CD4-positive, alpha-beta T cell treated with Interleukin-1 beta for 1 hour (primary cell): ENCODE results near the gene NUP93.

Source experiments
- DNase-seq, 2 donors: peaks; one replicate each; pipeline ENCODE4 v3.0.0-alpha.2; 2020 to 2022

Gene NUP93

DNA sequence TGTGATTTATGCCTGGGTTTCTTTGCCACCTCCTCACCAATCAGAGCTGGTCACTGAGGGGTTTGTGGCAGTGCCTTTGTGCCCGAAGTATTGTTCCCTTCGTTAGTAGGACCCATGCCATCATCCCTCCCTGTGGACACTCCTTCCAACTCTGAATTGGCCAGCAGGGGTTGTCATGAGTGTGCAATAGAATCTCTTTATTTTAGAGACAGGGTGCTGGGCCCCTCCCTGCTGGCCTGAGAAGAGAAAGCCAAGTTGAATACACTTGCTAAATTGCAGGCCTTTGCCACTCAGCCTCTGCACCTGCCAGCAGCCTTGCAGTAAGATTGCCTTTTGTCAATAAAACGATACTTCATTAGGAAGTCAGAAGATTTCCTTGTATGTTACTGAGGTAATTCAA is 94.4 kb downstream of the NUP93 start:
- no peak for DNase-seq

DNA sequence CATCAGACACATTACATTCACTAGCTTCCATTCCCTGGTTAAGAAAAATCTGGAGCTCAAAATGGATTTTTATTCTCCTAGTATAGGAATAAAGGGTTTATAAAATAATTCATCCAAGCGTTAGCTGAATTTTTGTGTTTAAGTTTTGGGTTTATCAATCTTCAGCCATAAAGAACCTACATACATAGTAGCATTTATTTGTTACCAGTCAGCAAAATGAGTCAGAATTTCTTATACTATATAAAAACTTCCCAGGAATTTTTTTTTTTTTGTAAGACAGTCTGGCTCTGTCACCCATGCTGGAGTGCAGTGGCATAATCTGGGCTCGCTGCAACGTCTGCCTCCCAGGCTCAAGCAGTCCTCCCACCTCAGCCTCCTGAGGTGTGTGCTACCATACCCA is 94.9 kb downstream of the NUP93 start:
- no peak for DNase-seq

DNA sequence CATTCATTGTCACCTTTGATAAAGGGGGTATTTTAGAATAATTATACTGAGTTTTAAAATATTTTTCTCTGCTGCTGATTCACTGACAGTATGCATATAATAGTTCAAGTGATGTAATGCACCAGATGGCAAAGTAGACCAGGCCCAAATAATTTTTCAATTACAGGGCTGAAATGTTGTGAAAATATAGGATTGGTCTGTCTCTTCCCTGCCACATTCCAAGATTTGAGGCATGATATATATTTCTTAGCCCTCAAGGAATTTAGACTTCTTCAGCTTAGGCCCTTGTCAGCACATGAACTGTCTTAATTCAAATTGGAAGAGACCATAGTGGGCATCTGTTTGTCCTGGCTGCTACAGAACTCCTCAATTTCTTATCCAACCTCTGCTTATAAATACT is 95.9 kb downstream of the NUP93 start:
- DNase-seq, result no peak

GRCh38 chr16:56828647-56829046 is 98.7 kb downstream of the NUP93 start:
- no peak for DNase-seq

GRCh38 chr16:56830669-56831068 is 100.7 kb downstream of the NUP93 start:
- DNase-seq, result no peak

- no peak for DNase-seq
These were observed 102.8 kb downstream of the NUP93 start for GRCh38 chr16:56832768-56833167.

DNA sequence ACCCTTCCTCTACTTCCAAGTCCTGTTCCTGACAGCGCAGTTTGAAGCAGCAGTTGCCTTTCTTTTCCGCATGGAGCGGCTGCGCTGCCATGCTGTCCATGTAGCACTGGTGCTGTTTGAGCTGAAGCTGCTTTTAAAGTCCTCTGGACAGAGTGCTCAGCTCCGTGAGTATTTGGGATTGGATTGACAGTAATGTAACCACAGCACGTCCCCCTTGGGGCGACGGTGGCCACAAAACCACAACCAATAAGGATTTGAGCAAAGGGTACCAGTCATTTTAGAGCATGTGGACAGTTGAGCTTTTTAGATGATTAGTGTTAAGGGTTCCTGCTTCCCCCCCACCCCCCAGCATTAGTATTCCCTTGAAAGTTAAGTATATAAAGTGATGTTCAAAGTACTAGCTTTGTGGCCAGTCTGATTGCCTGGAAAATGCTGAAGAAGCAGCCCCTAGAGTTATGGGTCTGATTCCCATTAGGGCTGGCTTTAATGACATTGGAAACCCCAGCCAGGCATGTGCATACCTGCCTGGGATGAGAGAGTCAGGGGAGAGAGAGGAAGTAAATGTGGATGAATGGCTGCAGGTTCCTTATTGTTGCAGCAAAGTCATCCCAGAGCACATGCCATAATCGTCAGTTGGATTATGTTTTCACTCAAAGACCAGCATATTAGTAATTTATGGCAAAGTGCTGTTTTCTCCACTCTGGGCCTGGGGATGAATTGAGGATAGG is 103.5 kb downstream of the NUP93 start:
- no peak for DNase-seq

DNA sequence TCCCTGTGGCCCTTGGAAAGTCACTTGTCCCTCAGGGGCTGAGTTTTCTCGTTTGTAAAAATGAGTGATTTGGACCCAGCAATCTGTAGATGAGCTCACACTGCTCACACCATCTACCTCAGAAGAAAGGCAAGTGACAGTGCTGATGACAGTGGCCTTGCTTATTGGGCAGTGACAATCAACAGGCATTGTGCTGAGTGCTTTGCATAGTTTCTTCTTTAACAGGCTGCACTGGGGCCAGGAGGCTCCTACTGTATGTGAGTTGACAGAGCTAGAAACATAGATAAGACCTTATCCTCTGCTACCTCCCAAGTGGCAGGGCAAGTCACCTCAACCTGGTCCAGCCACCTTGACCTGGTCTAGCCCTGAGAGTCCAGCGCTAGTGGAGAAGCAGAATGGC is 105.4 kb downstream of the NUP93 start:
- DNase-seq, result no peak

DNA sequence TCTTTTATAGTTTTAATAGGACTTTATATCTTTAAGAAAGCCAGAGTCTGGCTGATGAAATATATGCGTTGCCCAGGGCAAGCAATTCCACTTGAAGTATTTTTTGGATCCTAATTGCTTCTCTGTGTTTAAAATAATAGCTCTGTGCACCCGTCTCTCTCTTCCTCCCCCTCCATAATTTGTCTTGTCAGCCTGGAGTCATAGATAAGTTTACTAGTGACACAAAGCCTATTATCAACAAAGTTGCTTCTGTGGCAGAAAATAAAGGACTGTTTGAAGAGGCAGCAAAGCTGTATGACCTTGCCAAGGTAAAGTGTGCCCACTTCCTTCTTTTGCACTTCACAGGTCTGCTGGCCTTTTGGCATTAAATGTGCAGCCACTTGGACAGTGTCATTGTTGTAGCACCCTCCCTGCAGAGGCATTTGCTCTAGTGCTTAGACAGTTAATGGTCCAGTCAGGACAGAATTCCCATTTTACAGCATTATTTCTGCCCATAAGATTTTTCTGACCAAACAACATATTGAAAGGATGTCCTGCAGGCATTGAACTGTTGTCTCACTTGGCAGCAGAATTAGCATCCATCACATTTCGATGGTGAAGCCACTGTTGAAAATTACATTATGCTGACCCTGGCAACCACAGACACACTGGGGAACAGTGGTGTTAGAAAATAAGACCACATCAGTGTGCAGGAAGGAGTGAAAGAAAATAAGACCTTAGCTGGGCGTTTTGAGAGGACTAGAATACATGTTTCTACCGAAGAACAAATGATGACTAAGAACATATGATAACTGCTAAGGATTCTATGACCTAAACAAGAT is 106.7 kb downstream of the NUP93 start:
- no peak for DNase-seq

DNA sequence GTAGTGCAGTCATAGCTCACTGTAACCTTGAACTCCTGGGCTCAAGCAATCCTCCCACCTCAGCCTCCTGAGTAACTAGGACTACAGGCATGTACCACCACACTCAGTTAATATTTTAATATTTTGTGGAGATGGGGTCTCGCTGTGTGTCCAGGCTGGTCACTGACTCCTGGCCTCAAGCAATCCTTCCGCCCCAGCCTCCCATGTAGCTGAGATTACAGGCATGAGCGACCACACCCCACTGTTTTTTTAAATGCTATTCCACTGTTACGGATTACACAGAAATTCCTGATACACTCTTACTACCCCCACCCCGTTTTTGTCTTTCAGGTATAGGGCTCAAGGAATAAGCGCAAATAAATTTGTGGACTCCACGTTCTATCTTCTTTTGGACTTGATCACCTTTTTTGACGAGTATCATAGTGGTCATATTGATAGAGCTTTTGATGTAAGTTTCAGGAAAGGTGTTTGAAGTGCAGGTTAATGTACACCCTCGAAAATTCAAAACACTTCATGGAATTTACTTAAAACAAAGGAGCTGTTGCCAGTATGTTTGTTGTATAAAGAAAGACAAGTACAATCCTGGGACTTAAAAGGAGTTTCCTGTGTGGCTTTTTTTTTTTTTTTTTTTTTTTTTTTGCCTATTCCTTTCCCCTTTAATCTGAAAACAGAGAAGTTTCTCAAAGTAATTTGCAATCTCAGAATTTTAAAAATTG is 108.9 kb downstream of the NUP93 start:
- DNase-seq, result no peak

DNA sequence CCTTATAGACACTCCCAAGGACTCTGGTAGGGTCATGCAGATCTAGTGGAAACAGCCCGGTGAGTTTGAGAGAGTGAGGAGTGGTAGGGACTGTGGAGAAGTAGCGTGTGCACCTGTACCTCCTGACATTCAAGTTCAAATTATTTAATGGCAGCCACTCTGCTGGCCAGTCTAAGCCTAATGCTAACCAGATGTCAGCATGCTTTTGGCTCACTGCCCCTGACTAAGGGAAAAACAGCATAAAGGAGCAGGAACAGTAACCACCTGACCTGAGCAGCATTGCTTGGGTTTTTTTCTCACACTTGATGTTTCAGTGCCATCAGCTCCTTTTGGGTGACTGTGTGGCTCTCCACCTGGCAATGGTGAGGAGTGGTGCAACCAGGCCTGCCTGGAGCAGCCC is 111.3 kb downstream of the NUP93 start:
- DNase-seq, result no peak

DNA sequence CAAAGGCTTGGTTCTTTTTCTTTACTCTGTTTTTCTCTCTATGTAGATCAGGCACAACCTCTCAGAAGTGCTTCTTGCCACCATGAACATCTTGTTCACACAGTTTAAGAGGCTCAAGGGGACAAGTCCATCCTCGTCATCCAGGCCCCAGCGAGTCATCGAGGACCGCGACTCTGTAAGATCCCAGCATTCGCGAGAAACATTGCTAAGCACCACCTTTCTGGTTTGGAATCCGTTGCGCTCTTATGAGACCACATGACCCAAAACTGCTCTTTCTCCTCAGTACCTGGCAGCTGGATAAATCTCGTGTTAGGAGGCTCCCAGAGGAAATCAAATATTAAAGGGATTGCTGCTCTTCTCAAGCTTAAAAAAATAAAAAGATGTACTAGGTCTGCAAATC is 111.7 kb downstream of the NUP93 start:
- no peak for DNase-seq

GRCh38 chr16:56842133-56842532 is 112.2 kb downstream of the NUP93 start:
- no peak for DNase-seq

GRCh38 chr16:56844056-56844455 is 114.1 kb downstream of the NUP93 start:
- no peak for DNase-seq

- DNase-seq, result no peak
These were observed 117.4 kb downstream of the NUP93 start for GRCh38 chr16:56847173-56847910.

GRCh38 chr16:56848029-56848936 is 118.4 kb downstream of the NUP93 start:
- no peak for DNase-seq

DNA sequence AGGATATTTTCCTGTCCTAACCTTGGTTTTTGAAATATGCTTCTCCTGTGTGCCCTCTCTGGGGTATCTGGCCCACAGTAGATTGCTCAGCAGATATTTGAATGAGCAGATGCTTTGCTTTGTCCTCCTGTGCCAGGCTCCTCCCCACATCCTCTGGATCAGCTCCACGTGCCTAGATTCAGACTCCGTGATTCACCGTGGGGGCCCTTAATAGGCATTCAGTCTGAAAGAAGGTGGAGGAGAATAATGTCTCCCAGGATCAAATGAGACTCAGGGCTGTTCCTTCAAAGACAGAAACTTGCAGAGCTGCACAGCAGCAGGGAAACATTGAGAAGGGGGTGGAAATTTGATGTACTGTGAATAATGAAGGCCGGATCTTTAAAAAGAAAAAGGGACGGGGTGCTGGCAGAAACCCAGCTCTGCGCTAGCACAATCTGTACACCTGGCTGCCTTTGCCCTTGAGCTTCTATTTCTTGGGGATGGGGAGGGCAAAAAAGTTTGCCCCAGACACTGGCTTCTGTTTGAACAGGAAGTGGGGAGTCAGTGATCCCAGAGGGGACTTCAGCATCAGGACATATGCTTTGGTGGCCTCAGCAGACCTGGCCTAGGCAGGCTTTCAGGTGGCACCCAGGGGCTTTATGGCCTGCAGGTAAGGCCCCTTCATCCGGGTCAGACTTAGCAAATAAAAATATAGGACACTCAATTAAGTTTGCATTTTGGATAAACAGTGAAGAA is 119.2 kb downstream of the NUP93 start:
- no peak for DNase-seq

GRCh38 chr16:56849690-56850680 is 120.1 kb downstream of the NUP93 start:
- DNase-seq, result no peak

DNA sequence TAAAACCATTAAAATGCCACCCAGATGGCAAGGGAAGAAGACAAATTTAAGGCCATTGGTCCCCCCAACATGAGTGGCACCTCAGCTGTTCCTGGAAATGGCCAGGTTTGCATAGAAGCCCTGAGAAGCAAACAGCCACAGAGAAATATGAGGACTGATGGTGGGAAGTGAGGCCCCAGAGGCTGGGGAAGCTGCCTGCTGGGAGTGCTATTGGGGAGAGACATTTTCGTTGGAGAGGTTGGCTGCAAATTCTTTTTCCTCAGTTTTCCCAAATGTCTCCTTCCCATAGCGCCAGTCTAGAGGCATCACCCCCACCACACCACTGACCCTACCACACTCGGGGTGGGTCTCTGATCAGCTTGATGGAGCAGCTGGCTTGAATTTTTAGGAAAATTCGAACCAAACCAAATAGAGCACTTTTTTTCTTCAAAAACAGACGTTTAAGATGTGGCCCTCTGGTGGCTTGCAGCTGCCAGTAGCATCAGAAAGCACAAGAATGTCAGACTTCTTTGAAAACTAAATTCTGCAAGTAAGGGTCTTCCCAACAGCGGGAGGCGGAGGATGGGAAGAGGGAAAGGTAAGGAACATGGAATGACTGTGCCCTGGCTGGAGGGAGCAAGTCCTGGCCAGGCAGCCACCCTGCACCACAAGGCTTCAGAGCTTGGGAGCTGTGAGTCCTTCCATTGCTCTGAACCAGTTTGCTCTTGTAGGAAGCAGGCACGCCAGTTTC is 121.9 kb downstream of the NUP93 start:
- DNase-seq, result no peak
